Trophoblast cell (in vitro differentiated cells and primary cell): ENCODE results near the gene LAMB1.

ENCODE experiments used
- DNase-seq, 2 donors: peaks; one replicate each; pipeline ENCODE4 v3.0.0-alpha.2; 2016
- H2AFZ ChIP-seq: 2 replicates; pipeline ENCODE4 v1.6.1; 2013; ENCODE audit warnings: low read length, moderate library complexity, mild to moderate bottlenecking; ENCODE audit not compliant: insufficient read depth, poor library complexity
- H2AK5ac ChIP-seq: 2 replicates; pipeline ENCODE4 v1.6.1; 2013; ENCODE audit warnings: mild to moderate bottlenecking, low read length
- H2BK120ac ChIP-seq: 2 replicates; pipeline ENCODE4 v1.6.1; 2013; ENCODE audit warnings: low read length, mild to moderate bottlenecking, moderate library complexity; ENCODE audit not compliant: insufficient read depth, poor library complexity
- H2BK12ac ChIP-seq: 2 replicates; pipeline ENCODE4 v1.6.1; 2013; ENCODE audit warnings: mild to moderate bottlenecking, low read length, moderate library complexity
- H2BK5ac ChIP-seq: 2 replicates; pipeline ENCODE4 v1.6.1; 2013; ENCODE audit warnings: low read length, low read depth, moderate library complexity, mild to moderate bottlenecking; ENCODE audit not compliant: poor library complexity
- H3K14ac ChIP-seq: 2 replicates; pipeline ENCODE4 v1.6.1; 2013; ENCODE audit warnings: mild to moderate bottlenecking, low read length
- H3K18ac ChIP-seq: 2 replicates; pipeline ENCODE4 v1.6.1; 2013; ENCODE audit warnings: mild to moderate bottlenecking, low read length
- H3K23ac ChIP-seq: 2 replicates; pipeline ENCODE4 v1.6.1; 2013; ENCODE audit warnings: low read length
- H3K27ac ChIP-seq: 2 replicates; pipeline ENCODE4 v1.5.1; 2013; ENCODE audit warnings: low read depth, mild to moderate bottlenecking, inconsistent platforms, low read length, moderate library complexity
- H3K27me3 ChIP-seq: 2 replicates; pipeline ENCODE4 v1.6.1; 2013; ENCODE audit warnings: inconsistent platforms, mild to moderate bottlenecking, low read length, moderate library complexity; ENCODE audit not compliant: insufficient read depth
- H3K36me3 ChIP-seq, 2 experiments: 1 replicate in 1 of 2; 2 replicates in 1 of 2; pipeline ENCODE4 v1.6.1; 2013; ENCODE audit warnings: low read length in 2 of 2, mild to moderate bottlenecking in 2 of 2, moderate library complexity in 1 of 2; ENCODE audit not compliant: insufficient read depth in 2 of 2, control insufficient read depth in 1 of 2
- H3K4ac ChIP-seq: 2 replicates; pipeline ENCODE4 v1.6.1; 2013; ENCODE audit warnings: low read depth, mild to moderate bottlenecking, low read length, moderate library complexity
- H3K4me1 ChIP-seq, 2 experiments: 1 replicate in 1 of 2; 2 replicates in 1 of 2; pipeline ENCODE4 v1.6.1; 2013; ENCODE audit warnings: low read length in 2 of 2, mild to moderate bottlenecking in 2 of 2, moderate library complexity in 1 of 2; ENCODE audit not compliant: insufficient read depth in 2 of 2, control insufficient read depth in 1 of 2
- H3K4me2 ChIP-seq: 2 replicates; pipeline ENCODE4 v1.6.1; 2013; ENCODE audit warnings: inconsistent platforms, mild to moderate bottlenecking, low read length, moderate library complexity
- H3K4me3 ChIP-seq: 2 replicates; pipeline ENCODE4 v1.5.1; 2013; ENCODE audit warnings: mild to moderate bottlenecking, low read depth, low read length, inconsistent platforms
- H3K79me1 ChIP-seq: one replicate; pipeline ENCODE4 v1.6.1; 2013; ENCODE audit warnings: low read length
- H3K79me2 ChIP-seq: 2 replicates; pipeline ENCODE4 v1.6.1; 2013; ENCODE audit warnings: low read length, mild to moderate bottlenecking; ENCODE audit not compliant: control insufficient read depth, insufficient read depth, poor library complexity
- H3K9ac ChIP-seq: 2 replicates; pipeline ENCODE4 v1.6.1; 2013; ENCODE audit warnings: mild to moderate bottlenecking, low read length
- H3K9me3 ChIP-seq: 2 replicates; pipeline ENCODE4 v1.6.1; 2013; ENCODE audit warnings: low read depth, mild to moderate bottlenecking, control low read depth, inconsistent platforms, low read length; ENCODE audit not compliant: insufficient read depth
- H4K12ac ChIP-seq: 2 replicates; pipeline ENCODE4 v1.6.1; 2013; ENCODE audit warnings: low read depth, mild to moderate bottlenecking, low read length, moderate library complexity
- H4K8ac ChIP-seq: 2 replicates; pipeline ENCODE4 v1.6.1; 2013; ENCODE audit warnings: low read depth, mild to moderate bottlenecking, low read length, moderate library complexity
- H4K91ac ChIP-seq: one replicate; pipeline ENCODE4 v1.6.1; 2013; ENCODE audit warnings: low read depth, mild to moderate bottlenecking, low read length, moderate library complexity
- WGBS: extraction: QIAGEN DNeasy Blood & Tissue Kit; methylation state at CpG from one replicate; pipeline ENCODE4 v1.1.7; 2013; ENCODE audit warnings: missing lambda C conversion rate; ENCODE audit not compliant: insufficient read length, insufficient coverage; ENCODE audit errors: extremely low coverage; 5-methylcytosine and 5-hydroxymethylcytosine counted together

LAMB1 gene

GRCh38 chr7:107995184-107996071 lies 7.5 kb downstream of the LAMB1 start:
- no CpG with 5 or more reads among the region's 6 CpGs for WGBS

DNA sequence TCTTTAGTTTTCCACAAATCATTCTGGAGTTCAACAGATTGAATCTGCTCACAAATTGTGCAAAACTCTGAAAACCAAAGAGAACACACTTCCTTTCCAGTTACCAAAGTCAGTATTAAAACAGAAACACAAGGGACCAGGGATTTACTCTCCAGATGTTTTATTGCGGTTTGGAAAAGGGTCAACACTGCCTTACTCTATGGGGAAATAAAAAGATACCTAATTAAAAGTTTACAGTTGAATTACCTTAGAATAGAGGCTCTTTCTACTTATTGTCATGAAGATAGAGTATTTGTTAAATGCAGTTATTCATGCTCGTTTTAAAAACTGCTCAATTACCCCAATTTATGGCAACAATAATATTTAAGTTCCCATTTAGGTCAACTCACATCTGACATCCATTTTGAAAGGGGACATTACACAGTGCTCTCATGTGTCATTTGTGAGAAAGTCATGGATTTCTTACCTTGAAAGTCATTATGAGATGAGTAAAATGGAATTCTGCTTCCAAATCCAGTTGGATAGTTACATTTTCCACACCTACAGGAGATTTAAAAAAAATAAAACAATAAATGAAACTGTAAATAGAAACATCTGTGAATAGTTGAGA lies 8.4 kb downstream of the LAMB1 start:
- no peak overlapping the region for H2AK5ac ChIP-seq
- H3K4me3 ChIP-seq, result no peak overlapping the region

More at GRCh38 chr7:107995184-107996071, 7.5 kb downstream of the LAMB1 start:
- peaks cover 2% of the 10 kb centered on the region for H3K79me2 ChIP-seq
- no peak overlapping the region for H4K12ac ChIP-seq
- H2AFZ ChIP-seq, result peak overlapping the region; percentile 45
- peak overlapping the region; percentile 29 for H3K4me2 ChIP-seq
- no peak overlapping the region for H2AK5ac ChIP-seq
- peak overlapping the region; percentile 2 for H4K91ac ChIP-seq
- peaks cover 17% of the 10 kb centered on the region for H3K79me1 ChIP-seq
- peak overlapping the region; percentile 67 for H3K14ac ChIP-seq
- H3K27ac ChIP-seq, result peak overlapping the region; percentile 86
- H2BK120ac ChIP-seq, result peak overlapping the region; percentile 28
- peaks cover 13 to 17% of the 10 kb centered on the region in 2 experiments for H3K4me1 ChIP-seq
- H3K9ac ChIP-seq, result no peak overlapping the region
- H3K23ac ChIP-seq, result no peak overlapping the region
- peak overlapping the region; percentile 72 for H3K18ac ChIP-seq
- no peaks in the 10 kb centered on the region for H3K27me3 ChIP-seq
- H3K4me3 ChIP-seq, result no peak overlapping the region
- H4K8ac ChIP-seq, result no peak overlapping the region
- no peaks in the 10 kb centered on the region for H3K9me3 ChIP-seq
- peaks cover 26 to 33% of the 10 kb centered on the region in 2 experiments for H3K36me3 ChIP-seq
- H2BK12ac ChIP-seq, result no peak overlapping the region
- DNase-seq, result peak; percentile 38 to 60
- peak overlapping the region; percentile 75 for H2BK5ac ChIP-seq
- peak overlapping the region; percentile 47 for H3K4ac ChIP-seq

GRCh38 chr7:107993891-107994291 lies 9.1 kb downstream of the LAMB1 start:
- Histone ChIP-seq H3K4me3 (no peak overlapping the region), H4K12ac (no peak overlapping the region), H3K79me1 (peaks cover 8% of the 10 kb centered on the region), H3K27ac (no peak overlapping the region), H3K18ac (peak overlapping the region; percentile 8), H3K23ac (no peak overlapping the region), H3K9me3 (no peaks in the 10 kb centered on the region), H3K9ac (no peak overlapping the region), H3K4me2 (no peak overlapping the region), H2BK12ac (no peak overlapping the region), H3K4ac (no peak overlapping the region), H3K14ac (no peak overlapping the region), H3K36me3 (peaks cover 26 to 38% of the 10 kb centered on the region in 2 experiments), H2BK5ac (no peak overlapping the region), H4K8ac (no peak overlapping the region), H2AK5ac (no peak overlapping the region), H4K91ac (no peak overlapping the region), H2BK120ac (no peak overlapping the region), H3K4me1 (peaks cover 9 to 16% of the 10 kb centered on the region in 2 experiments), H2AFZ (no peak overlapping the region), H3K27me3 (no peaks in the 10 kb centered on the region), H3K79me2 (peaks cover 2% of the 10 kb centered on the region)
- WGBS, result no CpG with 5 or more reads among the region's 1 CpG
- no peak for DNase-seq

More for the DNA sequence above, 8.4 kb downstream of the LAMB1 start:
- no peak overlapping the region for H2BK12ac ChIP-seq
- no CpG with 5 or more reads among the region's 2 CpGs for WGBS
- no peak overlapping the region for H3K4ac ChIP-seq
- H3K14ac ChIP-seq, result no peak overlapping the region
- H3K36me3 ChIP-seq, result peaks cover 26 to 36% of the 10 kb centered on the region in 2 experiments
- no peak overlapping the region for H3K9ac ChIP-seq
- H3K79me1 ChIP-seq, result peaks cover 13% of the 10 kb centered on the region
- H3K27ac ChIP-seq, result no peak overlapping the region
- H3K4me1 ChIP-seq, result peaks cover 10 to 17% of the 10 kb centered on the region in 2 experiments
- H3K4me2 ChIP-seq, result no peak overlapping the region
- peaks cover 2% of the 10 kb centered on the region for H3K79me2 ChIP-seq
- H4K91ac ChIP-seq, result no peak overlapping the region
- no peak overlapping the region for H2BK5ac ChIP-seq
- H3K23ac ChIP-seq, result no peak overlapping the region
- H3K18ac ChIP-seq, result no peak overlapping the region
- no peak for DNase-seq
- H4K8ac ChIP-seq, result no peak overlapping the region
- H3K9me3 ChIP-seq, result no peaks in the 10 kb centered on the region
- no peaks in the 10 kb centered on the region for H3K27me3 ChIP-seq
- no peak overlapping the region for H2BK120ac ChIP-seq
- no peak overlapping the region for H4K12ac ChIP-seq
- H2AFZ ChIP-seq, result no peak overlapping the region

GRCh38 chr7:107989618-107990373 lies 13.2 kb downstream of the LAMB1 start:
- no peak overlapping the region for H2BK120ac ChIP-seq
- H3K27me3 ChIP-seq, result no peaks in the 10 kb centered on the region
- no peak overlapping the region for H3K9ac ChIP-seq
- DNase-seq, result no peak
- H3K14ac ChIP-seq, result no peak overlapping the region
- no peak overlapping the region for H2AK5ac ChIP-seq
- no peak overlapping the region for H4K8ac ChIP-seq
- H3K4ac ChIP-seq, result no peak overlapping the region
- H4K91ac ChIP-seq, result no peak overlapping the region
- H3K9me3 ChIP-seq, result no peaks in the 10 kb centered on the region
- no peak overlapping the region for H2AFZ ChIP-seq
- no peak overlapping the region for H3K18ac ChIP-seq
- H3K27ac ChIP-seq, result no peak overlapping the region
- peaks cover 40 to 60% of the 10 kb centered on the region in 2 experiments for H3K36me3 ChIP-seq
- whole genome bisulfite sequencing, result no CpG with 5 or more reads among the region's 9 CpGs
- H2BK12ac ChIP-seq, result no peak overlapping the region
- H4K12ac ChIP-seq, result no peak overlapping the region
- no peak overlapping the region for H2BK5ac ChIP-seq
- H3K79me2 ChIP-seq, result no peaks in the 10 kb centered on the region
- no peak overlapping the region for H3K4me3 ChIP-seq
- H3K4me2 ChIP-seq, result no peak overlapping the region
- no peaks in the 10 kb centered on the region for H3K4me1 ChIP-seq
- no peak overlapping the region for H3K23ac ChIP-seq
- H3K79me1 ChIP-seq, result no peaks in the 10 kb centered on the region
